ENCODE measurements around the gene OOSP2. TPM values are rescaled to one million over a fixed set of nuclear protein-coding genes. Genes with fewer than 3 reads are reported as not detected.

OOSP2 gene
- total RNA-seq, 2 experiments from 2014 or later, result not detected

GRCh38 chr11:60056349-60056969 is 16.2 kb downstream of the OOSP2 start, which contains the start of gene MS4A3:
TSS of gene MS4A3 (plus strand) at chr11:60056665. CDS start at chr11:60061161, 4,496 bp downstream.
- Mint-ChIP-seq H3K27me3 (peaks cover 6% of the 10 kb centered on the region), H3K36me3 (ENCODE audit: low read depth) (no peaks in the 10 kb centered on the region), H3K4me3 (no peak within 1 kb of the TSS), H3K9me3 (peaks cover 2% of the 10 kb centered on the region), H3K4me1 (ENCODE audit: low read depth) (no peaks in the 10 kb centered on the region), H3K27ac (no peak within 1 kb of the TSS)
- TF ChIP-seq CTCF (IDR thresholded peaks at IDR 0.05), result no peak
- intact Hi-C loops (cut with micrococcal nuclease), result no loop called here
- DNase-seq (no peak), ATAC-seq (no peak)
- CTCF ChIA-PET, result no interaction called here
- POLR2A ChIA-PET, result no interaction called here

DNA sequence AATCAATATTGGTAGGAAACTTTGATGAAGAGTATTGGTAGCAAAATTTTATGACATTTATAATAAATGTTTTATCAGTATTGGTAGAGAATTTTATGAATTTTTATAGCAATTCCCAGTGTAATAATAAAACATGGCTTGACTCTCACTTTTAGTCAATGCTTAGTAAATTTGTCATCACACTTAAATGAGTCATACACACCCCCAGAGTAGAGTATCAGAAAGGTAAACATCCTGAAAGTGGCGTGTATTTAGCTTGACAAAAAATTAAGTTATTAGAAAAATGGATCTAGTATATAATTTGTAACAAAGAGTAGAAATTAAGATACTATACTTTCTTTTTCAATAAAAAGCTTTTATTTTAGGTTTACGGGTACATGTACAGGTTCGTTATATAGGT is 18.8 kb downstream of the OOSP2 start:
- H3K27ac Mint-ChIP-seq, result no peak overlapping the region
- no peaks in the 10 kb centered on the region for H3K36me3 Mint-ChIP-seq (ENCODE audit: low read depth)
- ChIA-PET CTCF (no interaction called here), POLR2A (no interaction called here)
- peaks cover 2% of the 10 kb centered on the region for H3K9me3 Mint-ChIP-seq
- intact Hi-C loops (cut with micrococcal nuclease), result no loop called here
- DNase-seq, result no peak
- peaks cover 11% of the 10 kb centered on the region for H3K27me3 Mint-ChIP-seq
- no peak for TF ChIP-seq CTCF (IDR thresholded peaks at IDR 0.05)
- no peaks in the 10 kb centered on the region for H3K4me1 Mint-ChIP-seq (ENCODE audit: low read depth)
- no peak for ATAC-seq
- no peak overlapping the region for H3K4me3 Mint-ChIP-seq

GRCh38 chr11:60059521-60060240 is 19.5 kb downstream of the OOSP2 start:
- Mint-ChIP-seq H3K36me3 (ENCODE audit: low read depth) (no peaks in the 10 kb centered on the region), H3K27me3 (peaks cover 11% of the 10 kb centered on the region), H3K4me3 (no peak overlapping the region), H3K4me1 (ENCODE audit: low read depth) (no peaks in the 10 kb centered on the region), H3K27ac (no peak overlapping the region), H3K9me3 (peaks cover 2% of the 10 kb centered on the region)
- ChIA-PET POLR2A (no interaction called here), CTCF (no interaction called here)
- ATAC-seq (no peak), DNase-seq (no peak)
- intact Hi-C loops (cut with micrococcal nuclease), result no loop called here
- TF ChIP-seq CTCF (IDR thresholded peaks at IDR 0.05), result no peak

DNA sequence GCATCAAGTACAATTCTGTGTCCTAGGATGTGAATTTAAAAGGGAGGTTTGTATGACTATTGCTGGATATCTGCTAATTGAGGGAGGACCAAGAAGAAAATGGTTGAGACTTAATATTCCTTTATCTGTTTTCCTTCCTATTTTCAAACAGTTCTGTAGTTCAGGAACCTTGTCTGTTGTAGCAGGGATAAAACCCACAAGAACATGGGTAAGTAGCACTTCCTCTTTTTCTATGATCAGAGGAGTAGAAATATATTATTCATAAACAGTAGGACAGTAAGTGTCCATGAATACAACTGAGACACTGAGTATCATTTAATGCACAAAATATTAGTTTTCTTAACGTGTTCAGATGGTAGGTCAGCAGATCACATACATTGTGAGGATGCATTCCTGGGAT is 23.9 kb downstream of the OOSP2 start:
- CTCF ChIA-PET, result no interaction called here
- H3K4me1 Mint-ChIP-seq (ENCODE audit: low read depth), result no peaks in the 10 kb centered on the region
- no peaks in the 10 kb centered on the region for H3K36me3 Mint-ChIP-seq (ENCODE audit: low read depth)

More for the DNA sequence above, 23.9 kb downstream of the OOSP2 start:
- Mint-ChIP-seq H3K4me3 (no peak overlapping the region), H3K9me3 (peaks cover 2% of the 10 kb centered on the region), H3K27me3 (peaks cover 5% of the 10 kb centered on the region), H3K27ac (no peak overlapping the region)
- intact Hi-C loops (cut with micrococcal nuclease), result no loop called here
- ATAC-seq (no peak), DNase-seq (no peak)
- POLR2A ChIA-PET, result no interaction called here
- TF ChIP-seq CTCF (IDR thresholded peaks at IDR 0.05), result no peak

Data from activated CD8-positive, alpha-beta T cell treated with anti-CD3 and anti-CD28 coated beads for 36 hours (primary cell).